HG02943 (cell line): ENCODE measurements around the gene NKD1.

ENCODE experiments used
- ATAC-seq: cut with Tn5 transposase; IDR thresholded peaks from one replicate; pipeline ENCODE4 v1.9.1; 2021; ENCODE audit warnings: mild to moderate bottlenecking, low read depth, moderate library complexity; ENCODE audit not compliant: unreplicated experiment

NKD1 gene

GRCh38 chr16:50665128-50665878, 117.1 kb downstream of the NKD1 start:
- no peak for ATAC-seq

GRCh38 chr16:50666658-50667496, 118.7 kb downstream of the NKD1 start:
- ATAC-seq, result peak; percentile 64

- ATAC-seq, result no peak
Measured at GRCh38 chr16:50667497-50668367, 119.5 kb downstream of the NKD1 start.

- ATAC-seq, result no peak
Measured at GRCh38 chr16:50668368-50669008, 120.3 kb downstream of the NKD1 start.

- ATAC-seq, result no peak
Measured at GRCh38 chr16:50669741-50670140, 121.5 kb downstream of the NKD1 start.

GRCh38 chr16:50670476-50670875, 122.3 kb downstream of the NKD1 start:
- ATAC-seq, result no peak

- ATAC-seq, result no peak
Measured at GRCh38 chr16:50671644-50672260, 123.6 kb downstream of the NKD1 start.

- no peak for ATAC-seq
Measured at GRCh38 chr16:50673496-50674275, 125.5 kb downstream of the NKD1 start.

GRCh38 chr16:50674831-50675230, 126.6 kb downstream of the NKD1 start:
- no peak for ATAC-seq

GRCh38 chr16:50675686-50676610, 127.8 kb downstream of the NKD1 start:
- no peak for ATAC-seq

GRCh38 chr16:50676684-50677225, 128.6 kb downstream of the NKD1 start:
- no peak for ATAC-seq

GRCh38 chr16:50677351-50677750, 129.2 kb downstream of the NKD1 start:
- ATAC-seq, result no peak

GRCh38 chr16:50678531-50678930, 130.3 kb downstream of the NKD1 start:
- ATAC-seq, result no peak

GRCh38 chr16:50679266-50679665, 131.1 kb downstream of the NKD1 start:
- ATAC-seq, result no peak

GRCh38 chr16:50679676-50680555, 131.7 kb downstream of the NKD1 start:
- ATAC-seq, result no peak

GRCh38 chr16:50680556-50680893, 132.3 kb downstream of the NKD1 start:
- no peak for ATAC-seq
